A673 (cell line): ENCODE measurements around the gene WDR72. TPM values are rescaled to one million over a fixed set of nuclear protein-coding genes. Genes with fewer than 3 reads are reported as not detected.

Source experiments
- Bru-seq: library from RNA; stranded (reverse); fragments of 400-500 nt; gene quantifications from one replicate; lab custom pipeline; 2021; lab: Mats Ljungman, UMichigan
- BruChase-seq, 2 experiments: library from RNA; stranded (reverse); fragments of 400-500 nt; gene quantifications; one replicate each; lab custom pipeline; 2021; lab: Mats Ljungman, UMichigan
- BruUV-seq: library from RNA; stranded (reverse); fragments of 400-500 nt; replicated peaks from 2 replicates; lab custom pipeline; 2021; lab: Mats Ljungman, UMichigan
- CTCF ChIA-PET: fragments of 300-600 bp; sonication (Branson Sonifier 250); formaldehyde crosslinking; loops from one replicate; lab custom pipeline; 2022; ENCODE audit warnings: antibody characterized with exemption; lab: Charles Lee
- POLR2A ChIA-PET: fragments of 300-600 bp; sonication (Branson Sonifier 250); formaldehyde crosslinking; loops from one replicate; lab custom pipeline; 2022; ENCODE audit warnings: antibody characterized with exemption; ENCODE audit not compliant: low non-redundant PET; lab: Charles Lee
- DNase-seq: peaks from one replicate; pipeline ENCODE4 v3.0.0-alpha.2; 2015; ENCODE audit warnings: low spot score
- H3K27ac ChIP-seq: fragments of 200-600 bp; sonication (generic); 2 replicates; pipeline ENCODE4 v1.5.1; 2016; ENCODE audit warnings: mixed run types, low read depth, mild to moderate bottlenecking, mixed read lengths, antibody characterized with exemption, low read length; ENCODE audit not compliant: poor library complexity, severe bottlenecking
- H3K27me3 ChIP-seq: fragments of 200-600 bp; sonication (generic); replicated peaks from 2 replicates; pipeline ENCODE4 v1.6.1; 2017; ENCODE audit warnings: mixed run types, low read depth, mild to moderate bottlenecking, mixed read lengths, antibody characterized with exemption, low read length; ENCODE audit not compliant: insufficient read depth, poor library complexity
- H3K36me3 ChIP-seq: fragments of 200-600 bp; sonication (generic); 2 replicates; pipeline ENCODE4 v1.6.1; 2016; ENCODE audit warnings: mixed run types, mild to moderate bottlenecking, mixed read lengths, antibody characterized with exemption, low read length; ENCODE audit not compliant: insufficient read depth, poor library complexity, severe bottlenecking
- H3K4me1 ChIP-seq: fragments of 200-600 bp; sonication (generic); 2 replicates; pipeline ENCODE4 v1.6.1; 2017; ENCODE audit warnings: mixed run types, mild to moderate bottlenecking, mixed read lengths, antibody characterized with exemption, low read length; ENCODE audit not compliant: insufficient read depth, poor library complexity, severe bottlenecking
- H3K4me3 ChIP-seq: fragments of 200-600 bp; sonication (generic); 2 replicates; pipeline ENCODE4 v1.5.1; 2016; ENCODE audit warnings: low read depth, mixed run types, mild to moderate bottlenecking, mixed read lengths, low read length; ENCODE audit not compliant: poor library complexity, severe bottlenecking
- H3K9me3 ChIP-seq: fragments of 200-600 bp; sonication (generic); 2 replicates; pipeline ENCODE4 v1.6.1; 2016; ENCODE audit warnings: mixed run types, low read depth, mild to moderate bottlenecking, mixed read lengths, antibody characterized with exemption, low read length; ENCODE audit not compliant: poor library complexity, severe bottlenecking
- CTCF ChIP-seq: fragments of 300-800, 200-600 bp; sonication (generic); conservative IDR thresholded peaks from 2 replicates; pipeline ENCODE4 v1.5.1; 2017; ENCODE audit warnings: low read depth, mild to moderate bottlenecking, antibody characterized with exemption, low read length, moderate library complexity, mixed read lengths
- EZH2 ChIP-seq: fragments of 200-600 bp; sonication (generic); IDR thresholded peaks from 2 replicates; pipeline ENCODE4 v1.6.1; 2017; ENCODE audit warnings: borderline replicate concordance, low read depth, mild to moderate bottlenecking, mixed read lengths, antibody characterized with exemption, low read length; ENCODE audit not compliant: poor library complexity, severe bottlenecking
- intact Hi-C: fragments of 100-400 bp; cut with micrococcal nuclease; formaldehyde crosslinking; loops from one replicate; pipeline ENCODE4 v1.10.0; 2022; ENCODE audit not compliant: unreplicated experiment
- long read RNA-seq: library from polyadenylated mRNA; stranded (forward); transcript quantifications from one replicate; pipeline ENCODE4 v2.0.0, GENCODE V29; 2022
- total RNA-seq: library from RNA; stranded (reverse); gene quantifications from 2 replicates; pipeline ENCODE4 v1.2.3, GENCODE V29; 2021

The WDR72 gene
- total RNA-seq (not detected in 2 replicates), Bru-seq, nascent RNA (not detected), BruChase-seq, experiment 1, labeled RNA remaining after a 2-hour chase (percentile 0 among the genes with signal in this experiment), BruChase-seq, experiment 2, labeled RNA remaining after a 6-hour chase (percentile 1 among the genes with signal in this experiment)
- long read RNA-seq: 0 reads

- intact Hi-C loops: no loop called here
- POLR2A ChIA-PET: no interaction called here
- H3K4me3 ChIP-seq: no peak within 1 kb of the TSS
- no TSS peak for BruUV-seq
- H3K27ac ChIP-seq: no peak within 1 kb of the TSS
- no peak for DNase-seq
- TF ChIP-seq EZH2 (no peak), CTCF (no peak)
- no peaks in the 10 kb centered on the region for H3K9me3 ChIP-seq
- H3K27me3 ChIP-seq: peaks cover 8% of the 10 kb centered on the region
- CTCF ChIA-PET: no interaction called here
- no peaks in the 10 kb centered on the region for H3K4me1 ChIP-seq
- no peaks in the 10 kb centered on the region for H3K36me3 ChIP-seq
Observed at GRCh38 chr15:53759411-53759931, at the start of gene WDR72. Gene WDR72 (minus strand): TSS chr15:53759663. CDS start chr15:53733149, 26,514 bp downstream.

- intact Hi-C loops: no loop called here
- no peaks in the 10 kb centered on the region for H3K27me3 ChIP-seq
- H3K36me3 ChIP-seq: no peaks in the 10 kb centered on the region
- ChIA-PET CTCF (no interaction called here), POLR2A (no interaction called here)
- TF ChIP-seq EZH2 (no peak), CTCF (peak; percentile 68)
- H3K27ac ChIP-seq: no peak overlapping the region
- DNase-seq: peak; percentile 3
- BruUV-seq: no TSS peak
- H3K9me3 ChIP-seq: no peaks in the 10 kb centered on the region
- H3K4me1 ChIP-seq: no peaks in the 10 kb centered on the region
- no peak overlapping the region for H3K4me3 ChIP-seq
Observed at GRCh38 chr15:53808058-53808706, 48.7 kb upstream of the WDR72 start.

- no TSS peak for BruUV-seq
- H3K4me3 ChIP-seq: no peak overlapping the region
- H3K27me3 ChIP-seq: no peaks in the 10 kb centered on the region
- no peaks in the 10 kb centered on the region for H3K9me3 ChIP-seq
- no peak for DNase-seq
- ChIA-PET CTCF (interaction anchor here (0.6 kb wide), 1 partner anchor 1405 kb away, joined by 4 read pairs; no protein-coding TSS in a partner anchor), POLR2A (no interaction called here)
- no peak overlapping the region for H3K27ac ChIP-seq
- no peaks in the 10 kb centered on the region for H3K36me3 ChIP-seq
- intact Hi-C loops: no loop called here
- TF ChIP-seq EZH2: no peak
- no peak for TF ChIP-seq CTCF
- no peaks in the 10 kb centered on the region for H3K4me1 ChIP-seq
Observed at GRCh38 chr15:53807501-53807900, 48.0 kb upstream of the WDR72 start.
